GM19351 (cell line): Measurements from ENCODE around the gene CGB7.

Source experiments
- ATAC-seq: cut with Tn5 transposase; IDR thresholded peaks from one replicate; pipeline ENCODE4 v1.9.1; 2021; ENCODE audit warnings: mild to moderate bottlenecking, moderate library complexity; ENCODE audit not compliant: unreplicated experiment

CGB7 gene

DNA sequence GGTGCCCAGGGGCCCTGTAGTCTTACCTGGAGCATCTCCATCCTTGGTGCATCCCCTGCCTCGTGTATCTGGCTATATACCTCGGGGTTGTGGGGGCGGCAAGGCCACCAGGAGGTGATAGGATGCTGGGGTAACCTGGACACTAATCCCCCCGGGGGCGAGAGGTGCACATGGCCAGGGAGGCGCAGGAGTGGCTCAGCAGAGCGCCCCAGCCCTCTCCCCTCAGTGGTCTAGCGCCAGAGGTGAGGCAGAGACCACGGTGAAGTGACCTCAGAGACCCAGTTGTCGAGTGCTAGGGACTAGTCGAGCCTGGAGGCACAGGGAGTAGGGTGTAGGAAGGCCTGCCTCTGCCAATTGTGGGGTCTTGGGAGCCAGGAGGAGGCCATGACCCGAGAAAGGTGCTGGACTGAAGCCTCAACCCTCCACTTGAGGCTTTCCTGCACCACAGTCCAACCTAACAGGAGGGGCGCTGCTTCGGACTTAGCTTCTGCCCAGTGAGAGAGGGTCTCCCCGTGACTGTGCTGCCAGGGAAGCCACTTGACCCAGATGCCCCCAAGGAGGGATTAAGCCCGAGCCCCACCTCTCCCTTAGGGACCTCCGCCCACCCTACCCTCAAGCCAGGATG is 40.4 kb downstream of the CGB7 start, which contains the start of gene LHB:
Gene LHB (minus strand): TSS at position 51 of the 625 bp plus-strand sequence. CDS start 10 bp downstream, at position 41.
- ATAC-seq = no peak

GRCh38 chr19:49016067-49016839 is 41.3 kb downstream of the CGB7 start:
- no peak for ATAC-seq

- no peak for ATAC-seq
These were observed 42.7 kb downstream of the CGB7 start for GRCh38 chr19:49014870-49015255.

DNA sequence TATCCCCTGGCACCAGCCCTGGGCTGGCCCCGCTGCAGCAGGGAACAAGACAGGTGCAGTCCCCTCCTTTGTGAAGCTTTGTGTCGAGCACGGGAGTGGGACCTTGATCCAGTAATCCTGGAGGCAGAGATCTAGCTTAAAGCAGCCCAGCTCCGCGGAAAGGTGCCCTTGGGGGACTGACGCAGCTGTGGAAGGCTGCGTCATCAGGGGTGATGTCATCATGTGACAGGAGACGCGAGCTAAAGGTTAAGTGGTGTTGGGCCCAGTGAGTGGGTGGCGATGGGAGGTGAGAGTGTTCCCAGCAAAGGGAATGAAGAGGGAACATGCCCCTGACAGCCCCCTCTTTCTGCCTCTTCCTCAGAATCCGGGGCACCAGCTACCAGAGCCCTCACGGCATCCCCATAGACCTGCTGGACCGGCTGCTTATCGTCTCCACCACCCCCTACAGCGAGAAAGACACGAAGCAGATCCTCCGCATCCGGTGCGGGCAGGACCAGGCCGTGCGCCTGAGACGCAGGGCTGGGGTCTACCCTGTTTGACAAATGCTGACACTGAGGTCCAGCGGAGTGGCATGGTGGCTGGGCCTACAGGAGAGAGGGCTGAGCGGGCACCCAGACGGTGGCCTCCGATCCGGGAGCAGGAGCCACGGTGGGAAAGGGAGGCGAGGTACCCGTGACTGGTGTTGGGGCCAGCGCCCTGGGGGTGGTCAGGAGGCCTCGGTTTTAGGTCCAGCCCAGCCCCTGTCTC is 43.3 kb downstream of the CGB7 start:
- ATAC-seq = no peak

- ATAC-seq = no peak
These were observed 46.4 kb downstream of the CGB7 start for GRCh38 chr19:49011194-49011593.

DNA sequence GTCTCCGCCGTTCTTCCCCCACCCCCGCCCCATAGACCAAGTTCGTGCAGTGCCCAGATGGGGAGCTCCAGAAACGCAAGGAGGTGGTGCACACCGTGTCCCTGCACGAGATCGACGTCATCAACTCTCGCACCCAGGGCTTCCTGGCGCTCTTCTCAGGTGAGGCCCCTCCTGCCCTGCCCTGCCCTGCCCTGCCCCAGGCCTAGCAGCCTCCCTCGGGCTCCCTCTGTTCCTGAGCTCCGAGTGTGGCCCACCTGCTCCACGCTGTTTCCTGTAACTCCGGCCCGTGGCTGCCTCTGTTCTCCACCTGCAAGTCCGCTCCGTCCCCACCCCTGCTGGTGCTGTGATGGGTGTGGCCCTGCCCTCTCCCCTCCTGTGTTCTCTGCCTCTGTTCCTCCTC is 47.1 kb downstream of the CGB7 start:
- no peak for ATAC-seq

GRCh38 chr19:49009828-49010227 is 47.7 kb downstream of the CGB7 start:
- ATAC-seq = no peak

GRCh38 chr19:49006905-49007304 is 50.6 kb downstream of the CGB7 start:
- no peak for ATAC-seq

DNA sequence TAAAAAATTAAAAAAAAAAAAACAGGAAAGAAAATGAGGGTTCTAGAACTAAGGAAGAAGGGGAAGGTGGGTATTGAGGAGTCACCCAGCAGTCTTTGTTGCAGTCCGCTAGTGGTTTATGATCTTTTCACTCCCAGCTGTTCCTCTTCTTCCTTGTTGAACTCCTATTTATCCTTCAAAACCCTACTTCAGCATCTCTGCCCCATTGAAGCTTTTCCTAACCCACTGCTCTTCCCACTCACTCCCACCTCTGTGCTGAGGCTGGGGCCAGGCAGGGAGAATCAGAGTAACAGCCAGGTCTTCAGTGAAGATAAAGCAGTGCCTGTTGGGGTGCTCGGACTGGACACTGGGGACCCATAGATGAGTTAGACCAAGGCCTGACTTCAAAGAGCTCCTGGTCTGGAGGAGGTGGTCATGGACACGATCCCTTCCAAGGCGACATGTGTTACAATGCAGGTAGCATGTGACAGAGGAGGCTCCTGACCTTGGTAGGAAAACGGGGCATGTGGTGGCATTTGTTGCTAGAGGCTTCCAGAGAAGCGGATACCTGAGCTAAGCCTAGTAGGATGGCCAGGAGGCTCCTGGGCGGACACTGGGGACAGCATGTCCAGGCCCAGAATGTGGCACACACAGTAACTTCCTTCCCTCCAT is 52.5 kb downstream of the CGB7 start:
- ATAC-seq = no peak
